Esophagus squamous epithelium (tissue), 5 donors: ENCODE data around the gene PLG. TPM values are rescaled to one million over a fixed set of nuclear protein-coding genes. Genes with fewer than 3 reads are reported as not detected.
A peak's percentile ranks its signal among the peaks of the same experiment; 100 is the strongest.
"Not testable (repeated sequence)": the region's sequence is repeated elsewhere in the genome, so short reads cannot be mapped to it uniquely, and the experiment has no call there.

Source experiments
- DNase-seq: peaks from one replicate; lab custom pipeline; 2025; lab: John Stamatoyannopoulos, UW
- H3K27ac ChIP-seq, 4 donors: fragments of 200-600 bp; sonication (generic); one replicate each; pipeline ENCODE4 v1.5.1; 2016 to 2019; ENCODE audit warnings: mild to moderate bottlenecking in 1 of 4
- H3K27me3 ChIP-seq, 4 donors: fragments of 200-600 bp; sonication (generic); 1 replicate in 3 of 4; 2 replicates in 1 of 4; pipeline versions ENCODE4 v1.5.1 to v1.6.0; 2017 to 2021; ENCODE audit warnings: antibody characterized with exemption in 1 of 4
- H3K36me3 ChIP-seq, 3 donors: fragments of 200-600 bp; sonication (generic); one replicate each; pipeline ENCODE4 v1.5.1; 2016 to 2019
- H3K4me1 ChIP-seq, 3 donors: fragments of 200-600 bp; sonication (generic); one replicate each; pipeline ENCODE4 v1.5.1; 2017 to 2019
- H3K4me3 ChIP-seq, 4 donors: fragments of 200-600 bp; sonication (generic); 1 replicate in 3 of 4; 2 replicates in 1 of 4; pipeline ENCODE4 v1.5.1; 2016 to 2019; ENCODE audit warnings: mild to moderate bottlenecking in 2 of 4, moderate library complexity in 1 of 4
- H3K9me3 ChIP-seq, 3 donors: fragments of 200-600 bp; sonication (generic); one replicate each; pipeline ENCODE4 v1.5.1; 2016 to 2019
- CTCF ChIP-seq, 6 experiments: fragments of 450-650 bp in 4 of 6; fragments of 200-600 bp in 2 of 6; sonication (generic) in 2 of 6; IDR thresholded peaks; one replicate each; pipeline ENCODE4 v1.5.1; 2016 to 2019; ENCODE audit warnings: antibody characterized with exemption in 6 of 6, mild to moderate bottlenecking in 4 of 6, moderate library complexity in 4 of 6
- POLR2A ChIP-seq, 4 donors: fragments of 450-650 bp; IDR thresholded peaks; one replicate each; pipeline ENCODE4 v1.6.1; 2017; ENCODE audit warnings: antibody characterized with exemption in 4 of 4, mild to moderate bottlenecking in 4 of 4, moderate library complexity in 3 of 4
- WGBS, 2 donors: methylation state at CpG; one replicate each; pipeline ENCODE4 v1.1.5; 2018; 5-methylcytosine and 5-hydroxymethylcytosine counted together
- intact Hi-C: fragments of 100-400 bp; cut with DNase I; formaldehyde crosslinking; loops from one replicate; pipeline ENCODE4 v1.15.0; 2022
- total RNA-seq, 4 donors: library from RNA; depleted of rRNA; stranded (reverse); fragments of >200 nt; gene quantifications; one replicate each; pipeline ENCODE4 v1.1.0, GENCODE V29; 2016
- donor health status: DM: yes; HTN: yes; CAD: no.

PLG gene
- total RNA-seq, 4 donors from 2014 or later: not detected

- Histone ChIP-seq H3K9me3 (no peaks in the 10 kb centered on the region), H3K36me3 (no peaks in the 10 kb centered on the region), H3K27me3 (no peaks in the 10 kb centered on the region), H3K4me1 (no peaks in the 10 kb centered on the region), H3K27ac (no peak overlapping the region), H3K4me3 (no peak overlapping the region)
- TF ChIP-seq POLR2A (IDR thresholded peaks at IDR 0.05): no peak
- TF ChIP-seq CTCF (IDR thresholded peaks at IDR 0.05): no peak
- DNase-seq: no peak
- intact Hi-C loops: no loop called here
- 67 to 82% methylated on average over 4 of the region's 4 CpGs for WGBS, 2 donors
These were observed 79.3 kb downstream of the PLG start for GRCh38 chr6:160781298-160781697.

- no peak for DNase-seq
- no peak for TF ChIP-seq CTCF (IDR thresholded peaks at IDR 0.05)
- no peak for TF ChIP-seq POLR2A (IDR thresholded peaks at IDR 0.05)
- Histone ChIP-seq H3K27ac (no peak overlapping the region), H3K9me3 (no peaks in the 10 kb centered on the region), H3K36me3 (no peaks in the 10 kb centered on the region), H3K27me3 (no peaks in the 10 kb centered on the region), H3K4me1 (peaks cover 0 to 9% (median 0%) of the 10 kb centered on the region in 3 donors), H3K4me3 (no peak overlapping the region)
- 77 to 84% methylated on average over 1 of the region's 1 CpG for WGBS, 2 donors
- intact Hi-C loops: no loop called here
These were observed 80.2 kb downstream of the PLG start for GRCh38 chr6:160782228-160782627.

- DNase-seq: no peak
- no peak overlapping the region for H3K27ac ChIP-seq
- 69 to 72% methylated on average over 7 of the region's 7 CpGs for WGBS, 2 donors
- no peak overlapping the region for H3K4me3 ChIP-seq
- intact Hi-C loops: no loop called here
- TF ChIP-seq POLR2A (IDR thresholded peaks at IDR 0.05): no peak
- no peak for TF ChIP-seq CTCF (IDR thresholded peaks at IDR 0.05)
- no peaks in the 10 kb centered on the region for H3K36me3 ChIP-seq
- H3K4me1 ChIP-seq: peaks cover 0 to 21% (median 0%) of the 10 kb centered on the region in 3 donors
- no peaks in the 10 kb centered on the region for H3K9me3 ChIP-seq
- H3K27me3 ChIP-seq: no peaks in the 10 kb centered on the region
These were observed 81.7 kb downstream of the PLG start for GRCh38 chr6:160783741-160784140.

GRCh38 chr6:160788126-160788525 lies 86.1 kb downstream of the PLG start:
- DNase-seq, H3K36me3 ChIP-seq, H3K9me3 ChIP-seq, H3K27me3 ChIP-seq, intact Hi-C loops: not testable (repeated sequence)
- H3K27ac ChIP-seq: peak overlapping the region; percentile 49 to 86 (median 82)
- WGBS, 2 donors: 42 to 67% methylated on average over 3 of the region's 3 CpGs
- peak overlapping the region in 1 of 4 donors; percentile 22 for H3K4me3 ChIP-seq
- peaks cover 0 to 61% (median 4%) of the 10 kb centered on the region in 3 donors for H3K4me1 ChIP-seq

GRCh38 chr6:160788806-160789205 lies 86.8 kb downstream of the PLG start:
- peak overlapping the region in 3 of 4 donors; percentile 78 to 86 (median 85) for H3K27ac ChIP-seq
- peak overlapping the region in 3 of 4 donors; percentile 2 to 31 (median 22) for H3K4me3 ChIP-seq
- H3K27me3 ChIP-seq: no peaks in the 10 kb centered on the region
- H3K9me3 ChIP-seq: no peaks in the 10 kb centered on the region
- intact Hi-C loops: no loop called here
- WGBS, 2 donors: 58 to 72% methylated on average over 3 to 4 of the region's 4 CpGs
- no peak for DNase-seq
- TF ChIP-seq CTCF (IDR thresholded peaks at IDR 0.05) (no peak), POLR2A (IDR thresholded peaks at IDR 0.05) (no peak)
- no peaks in the 10 kb centered on the region for H3K36me3 ChIP-seq
- peaks cover 0 to 68% (median 4%) of the 10 kb centered on the region in 3 donors for H3K4me1 ChIP-seq
